ENCODE measurements around the gene CCDC50. TPM values are rescaled to one million over a fixed set of nuclear protein-coding genes. Genes with fewer than 3 reads are reported as not detected.

Gene CCDC50
- total RNA-seq, 1 experiment from 2014 or later: 124 TPM

DNA sequence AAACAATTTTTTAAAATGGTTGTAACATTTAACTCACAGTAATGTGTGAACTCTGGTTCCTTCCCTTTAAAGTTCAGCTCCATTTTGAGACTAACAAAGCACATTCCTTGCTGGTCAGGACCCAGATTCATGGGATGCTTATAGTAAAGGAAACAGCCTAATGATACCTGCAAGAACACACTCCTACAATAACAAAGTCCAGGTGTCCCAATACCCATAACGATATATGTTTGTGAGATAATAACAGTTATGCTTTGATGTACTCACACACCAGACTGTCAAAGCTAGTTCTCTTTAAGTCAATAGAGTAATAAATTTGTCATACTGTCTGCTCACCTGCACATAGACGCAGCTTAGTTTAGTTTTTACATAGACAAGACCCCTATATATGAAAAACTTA lies 15.9 kb upstream of the CCDC50 start:
- DNase-seq (ENCODE audit: low read depth, low spot score): no peak
- in situ Hi-C loops (cut with HindIII; ENCODE audit: low pct_unique_long_range_greater_than_20kb, low sequenced_read_pairs): no loop called here

- in situ Hi-C loops (cut with HindIII; ENCODE audit: low pct_unique_long_range_greater_than_20kb, low sequenced_read_pairs): no loop called here
- DNase-seq (ENCODE audit: low read depth, low spot score): no peak
These were observed 15.0 kb upstream of the CCDC50 start for GRCh38 chr3:191314109-191314728.

- DNase-seq (ENCODE audit: low read depth, low spot score): no peak
- in situ Hi-C loops (cut with HindIII; ENCODE audit: low pct_unique_long_range_greater_than_20kb, low sequenced_read_pairs): no loop called here
These were observed 12.2 kb upstream of the CCDC50 start for GRCh38 chr3:191316876-191317603.

GRCh38 chr3:191320316-191320715 lies 8.9 kb upstream of the CCDC50 start:
- no peak for DNase-seq (ENCODE audit: low read depth, low spot score)
- in situ Hi-C loops (cut with HindIII; ENCODE audit: low pct_unique_long_range_greater_than_20kb, low sequenced_read_pairs): no loop called here

DNA sequence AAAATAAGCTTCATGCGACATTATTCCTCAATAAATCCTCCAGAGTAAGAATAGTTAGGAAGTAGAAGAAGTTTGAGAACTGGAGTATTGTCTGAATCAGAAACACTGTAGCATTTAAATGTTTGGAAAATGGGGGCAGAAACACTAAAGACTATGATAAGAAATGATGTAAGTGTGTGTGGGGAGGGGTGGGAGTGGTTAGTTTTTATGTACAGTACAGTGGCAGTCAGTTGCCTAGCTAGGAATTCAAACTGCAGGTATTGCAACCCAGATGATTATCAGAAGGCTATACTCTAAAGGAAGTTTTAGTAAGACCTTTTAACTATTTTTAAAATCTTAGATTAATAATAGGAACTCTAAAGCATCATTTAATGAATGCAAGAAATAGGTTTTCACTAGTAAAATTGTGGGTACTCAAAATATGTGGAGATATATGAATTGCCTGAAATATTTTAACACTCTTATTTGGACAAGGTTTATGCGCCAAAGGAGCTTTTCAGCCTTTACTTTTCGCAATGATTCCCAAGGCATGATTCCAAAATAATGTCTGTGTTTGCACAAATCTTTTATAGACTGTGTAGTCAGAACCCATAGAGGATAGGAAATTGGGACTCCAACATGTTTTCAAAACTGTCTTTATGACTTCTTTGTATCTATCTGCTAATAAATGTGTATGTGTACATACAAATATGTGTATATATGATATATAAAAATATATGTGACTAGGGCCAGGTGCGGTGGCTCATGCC lies 8.0 kb upstream of the CCDC50 start:
- DNase-seq (ENCODE audit: low read depth, low spot score): no peak
- in situ Hi-C loops (cut with HindIII; ENCODE audit: low pct_unique_long_range_greater_than_20kb, low sequenced_read_pairs): no loop called here

DNA sequence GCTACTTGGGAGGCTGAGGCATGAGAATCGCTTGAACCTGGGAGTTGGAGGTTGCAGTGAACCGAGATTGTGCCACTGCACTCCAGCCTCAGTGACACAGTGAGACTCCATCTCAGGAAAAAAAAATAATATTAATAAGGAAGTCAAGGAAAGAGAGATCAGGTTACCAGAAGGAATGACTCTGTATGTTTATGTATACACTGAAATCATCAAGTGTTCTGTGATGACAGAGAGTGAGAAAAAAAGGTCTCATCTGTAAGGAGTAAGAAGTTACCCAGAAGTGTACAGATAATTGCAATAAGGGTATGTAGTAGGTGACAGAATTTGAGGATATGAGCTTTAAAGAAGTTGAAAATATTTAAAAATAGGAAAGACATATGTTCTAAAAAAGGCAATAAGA lies 4.3 kb upstream of the CCDC50 start:
- no peak for DNase-seq (ENCODE audit: low read depth, low spot score)
- in situ Hi-C loops (cut with HindIII; ENCODE audit: low pct_unique_long_range_greater_than_20kb, low sequenced_read_pairs): no loop called here

DNA sequence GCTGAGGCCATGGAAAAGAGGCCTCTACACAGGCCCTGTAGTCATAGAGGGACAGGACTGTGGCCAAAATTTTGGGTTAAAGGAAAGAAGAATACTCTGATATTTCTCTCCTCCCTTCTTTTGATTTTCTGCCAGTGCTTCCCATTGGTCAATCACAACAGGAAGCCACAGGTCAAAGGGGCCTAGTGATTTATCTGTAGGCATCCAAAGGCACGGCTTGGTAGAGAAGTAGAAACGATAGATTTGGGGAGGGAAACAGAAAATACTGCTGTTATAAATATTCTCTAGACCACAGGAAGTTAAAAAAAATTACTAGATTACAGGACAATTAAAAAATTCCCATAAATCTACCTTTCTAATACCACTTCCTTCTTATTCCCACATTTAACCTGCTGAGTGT lies 1.7 kb upstream of the CCDC50 start:
- DNase-seq (ENCODE audit: low read depth, low spot score): no peak
- in situ Hi-C loops (cut with HindIII; ENCODE audit: low pct_unique_long_range_greater_than_20kb, low sequenced_read_pairs): no loop called here

GRCh38 chr3:191328383-191328961 lies 722 bp upstream of the CCDC50 start:
- no peak for DNase-seq (ENCODE audit: low read depth, low spot score)
- in situ Hi-C loops (cut with HindIII; ENCODE audit: low pct_unique_long_range_greater_than_20kb, low sequenced_read_pairs): no loop called here

GRCh38 chr3:191329654-191330529 lies 698 bp downstream of the CCDC50 start, which contains the start of gene UTS2B:
TSS of gene UTS2B (minus strand) at chr3:191330526. CDS start at chr3:191282189, 48,337 bp downstream.
- in situ Hi-C loops (cut with HindIII; ENCODE audit: low pct_unique_long_range_greater_than_20kb, low sequenced_read_pairs): no loop called here
- DNase-seq (ENCODE audit: low read depth, low spot score): peak; percentile 35

DNA sequence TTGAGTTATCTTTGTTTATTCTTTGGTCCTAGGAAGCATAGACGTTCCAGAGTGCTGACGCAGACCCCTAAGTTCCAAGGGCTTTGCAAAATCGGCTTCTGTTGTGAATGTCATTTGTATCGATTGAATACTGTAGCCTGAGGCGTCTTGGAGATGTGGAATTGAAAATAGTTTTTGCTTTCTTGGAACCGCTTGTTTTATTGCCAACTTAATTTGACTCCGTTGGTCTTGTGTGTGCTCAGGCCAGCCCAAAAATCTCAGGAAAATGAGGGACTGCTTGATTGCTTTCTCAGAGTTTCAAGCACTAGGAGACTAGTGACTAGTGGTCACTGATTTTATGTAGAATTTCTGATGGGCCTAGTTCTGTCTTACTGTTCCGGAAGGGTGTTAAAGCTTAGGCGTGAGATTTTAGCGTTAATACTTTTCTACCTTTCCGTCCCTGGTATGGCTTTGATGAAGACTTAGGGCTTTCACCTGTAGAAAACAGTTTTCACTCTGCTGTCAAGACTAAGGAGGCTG lies 1.4 kb downstream of the CCDC50 start:
- peak; percentile 72 for DNase-seq (ENCODE audit: low read depth, low spot score)
- in situ Hi-C loops (cut with HindIII; ENCODE audit: low pct_unique_long_range_greater_than_20kb, low sequenced_read_pairs): no loop called here

DNA sequence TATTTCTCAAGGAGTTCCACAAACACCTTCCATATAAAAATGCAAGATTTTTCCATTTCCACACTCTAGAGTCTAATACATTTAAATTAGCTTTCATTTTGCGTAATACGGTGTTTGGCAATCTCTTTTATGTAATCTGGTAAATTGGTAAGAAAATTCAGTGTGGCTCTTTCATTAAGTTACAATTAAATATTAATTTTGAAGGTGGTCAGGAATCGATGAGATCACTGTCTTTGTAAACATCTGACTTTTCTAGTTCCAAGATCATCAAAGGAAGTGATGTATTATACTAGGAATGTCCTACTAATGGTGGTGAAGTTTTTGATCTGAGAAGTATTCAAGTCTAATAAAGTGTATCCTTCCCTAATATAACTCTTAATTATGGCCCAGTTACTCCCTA lies 2.2 kb downstream of the CCDC50 start:
- in situ Hi-C loops (cut with HindIII; ENCODE audit: low pct_unique_long_range_greater_than_20kb, low sequenced_read_pairs): no loop called here
- DNase-seq (ENCODE audit: low read depth, low spot score): no peak

GRCh38 chr3:191333298-191333880 lies 4.2 kb downstream of the CCDC50 start:
- in situ Hi-C loops (cut with HindIII; ENCODE audit: low pct_unique_long_range_greater_than_20kb, low sequenced_read_pairs): no loop called here

DNA sequence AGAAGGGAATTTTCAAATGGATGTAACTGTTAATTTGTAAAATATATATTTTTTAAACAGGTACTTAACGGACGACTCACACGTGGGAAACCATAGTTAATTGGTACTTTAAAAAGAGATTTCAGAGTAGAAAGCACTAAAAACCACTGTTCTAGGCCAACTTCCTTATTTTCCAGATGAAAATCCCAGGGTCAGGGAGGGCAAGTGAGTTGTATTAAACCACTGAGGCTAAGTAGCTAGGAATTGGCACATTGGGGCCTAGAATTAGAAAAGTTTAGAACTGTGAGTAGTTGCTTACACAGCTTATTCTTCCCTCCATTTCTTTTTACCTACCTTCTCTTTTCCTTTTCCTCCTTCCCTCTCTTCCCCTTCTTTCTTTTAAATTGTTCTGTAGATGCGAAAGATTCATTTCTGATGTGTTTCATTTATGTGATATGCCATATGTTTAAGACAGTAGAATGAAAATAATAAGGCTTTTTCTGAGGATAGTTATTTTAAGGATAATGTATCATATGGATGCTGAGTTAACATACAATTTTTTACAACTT lies 5.2 kb downstream of the CCDC50 start:
- in situ Hi-C loops (cut with HindIII; ENCODE audit: low pct_unique_long_range_greater_than_20kb, low sequenced_read_pairs): no loop called here

More at GRCh38 chr3:191333298-191333880, 4.2 kb downstream of the CCDC50 start:
- no peak for DNase-seq (ENCODE audit: low read depth, low spot score)

DNA sequence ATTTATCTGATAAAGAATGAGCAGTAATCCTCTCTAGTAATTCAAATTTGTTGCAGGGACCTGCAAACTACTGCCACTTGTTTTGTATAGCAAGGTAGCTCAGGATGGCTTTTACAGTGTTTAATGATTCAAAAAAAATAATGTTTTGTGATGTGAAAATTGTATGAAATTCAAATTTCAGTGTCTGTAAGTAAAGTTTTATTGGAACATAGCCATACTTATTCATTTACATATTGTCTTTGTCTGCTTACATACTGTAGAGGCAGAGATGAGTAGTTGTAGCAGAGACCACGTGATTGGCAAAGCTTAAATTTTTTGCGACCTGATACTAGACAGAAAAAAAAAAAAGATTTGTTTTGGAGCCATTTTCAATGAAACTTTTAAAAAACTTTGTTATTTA lies 7.6 kb downstream of the CCDC50 start:
- in situ Hi-C loops (cut with HindIII; ENCODE audit: low pct_unique_long_range_greater_than_20kb, low sequenced_read_pairs): no loop called here
- DNase-seq (ENCODE audit: low read depth, low spot score): no peak

More for the DNA sequence above, 5.2 kb downstream of the CCDC50 start:
- no peak for DNase-seq (ENCODE audit: low read depth, low spot score)

DNA sequence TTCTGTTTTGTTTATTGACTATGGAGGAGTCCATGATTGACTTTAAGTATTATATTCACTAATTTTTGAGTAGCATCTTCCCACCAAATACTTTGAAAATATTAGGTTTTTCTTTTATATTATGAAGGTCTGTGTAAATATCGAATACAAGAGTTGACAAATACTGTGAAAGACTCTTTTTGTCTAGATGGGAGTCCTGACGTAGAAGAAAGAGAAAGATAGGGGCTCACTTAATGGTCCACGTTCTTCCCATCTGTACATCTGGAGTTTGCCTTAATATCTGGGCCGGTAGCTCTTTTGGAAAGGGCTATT lies 8.9 kb downstream of the CCDC50 start:
- in situ Hi-C loops (cut with HindIII; ENCODE audit: low pct_unique_long_range_greater_than_20kb, low sequenced_read_pairs): no loop called here
- DNase-seq (ENCODE audit: low read depth, low spot score): no peak

- no peak for DNase-seq (ENCODE audit: low read depth, low spot score)
- in situ Hi-C loops (cut with HindIII; ENCODE audit: low pct_unique_long_range_greater_than_20kb, low sequenced_read_pairs): no loop called here
These were observed 10.2 kb downstream of the CCDC50 start for GRCh38 chr3:191339316-191339917.
